GM21528 (cell line): ENCODE measurements around the gene KIAA1217.

Experiments used
- ATAC-seq: cut with Tn5 transposase; IDR thresholded peaks from one replicate; pipeline ENCODE4 v1.9.1; 2021; ENCODE audit warnings: mild to moderate bottlenecking, moderate library complexity; ENCODE audit not compliant: unreplicated experiment, low FRiP score

KIAA1217 gene

GRCh38 chr10:24455447-24455846 is 246.5 kb downstream of the KIAA1217 start:
- no peak for ATAC-seq

- no peak for ATAC-seq
Measured at GRCh38 chr10:24456322-24456721, 247.4 kb downstream of the KIAA1217 start.

GRCh38 chr10:24457661-24458318 is 248.9 kb downstream of the KIAA1217 start:
- ATAC-seq: no peak

- no peak for ATAC-seq
Measured at GRCh38 chr10:24459836-24460235, 250.9 kb downstream of the KIAA1217 start.

- no peak for ATAC-seq
Measured at GRCh38 chr10:24462291-24462813, 253.4 kb downstream of the KIAA1217 start.

- no peak for ATAC-seq
Measured at GRCh38 chr10:24462889-24463552, 254.1 kb downstream of the KIAA1217 start.

GRCh38 chr10:24463611-24464426 is 254.9 kb downstream of the KIAA1217 start:
- peak; percentile 53 for ATAC-seq

- ATAC-seq: no peak
Measured at GRCh38 chr10:24465124-24465874, 256.4 kb downstream of the KIAA1217 start.

GRCh38 chr10:24465891-24466818 is 257.2 kb downstream of the KIAA1217 start:
- ATAC-seq: peak; percentile 46

GRCh38 chr10:24467136-24467535 is 258.2 kb downstream of the KIAA1217 start:
- ATAC-seq: no peak

- ATAC-seq: no peak
Measured at GRCh38 chr10:24467605-24468004, 258.7 kb downstream of the KIAA1217 start.

- no peak for ATAC-seq
Measured at GRCh38 chr10:24468281-24468751, 259.4 kb downstream of the KIAA1217 start.

- no peak for ATAC-seq
Measured at GRCh38 chr10:24469993-24470392, 261.1 kb downstream of the KIAA1217 start.

- ATAC-seq: no peak
Measured at GRCh38 chr10:24475598-24475997, 266.7 kb downstream of the KIAA1217 start.

- ATAC-seq: no peak
Measured at GRCh38 chr10:24476913-24477701, 268.2 kb downstream of the KIAA1217 start.

- no peak for ATAC-seq
Measured at GRCh38 chr10:24477915-24478314, 269.0 kb downstream of the KIAA1217 start.

GRCh38 chr10:24479806-24480205 is 270.9 kb downstream of the KIAA1217 start:
- no peak for ATAC-seq

- no peak for ATAC-seq
Measured at GRCh38 chr10:24480447-24480846, 271.5 kb downstream of the KIAA1217 start.
